Adrenal gland (tissue), 12 donors: Measurements from ENCODE around the gene DLGAP1. TPM values are rescaled to one million over a fixed set of nuclear protein-coding genes. Genes with fewer than 3 reads are reported as not detected.

ENCODE experiments used
- DNase-seq, 7 donors: peaks; one replicate each; pipeline ENCODE4 v3.0.0-alpha.2; 2019 to 2020
- H3K27ac ChIP-seq, 5 donors: fragments of 200-600 bp; sonication (generic) in 4 of 5; 1 replicate in 3 of 5; 2 replicates in 2 of 5; pipeline versions ENCODE4 v1.5.1 to v1.8.0; 2016 to 2020; ENCODE audit warnings: mild to moderate bottlenecking in 1 of 5
- H3K27me3 ChIP-seq: fragments of 200-600 bp; 2 replicates; pipeline ENCODE4 v1.8.0; 2021
- H3K36me3 ChIP-seq, 2 donors: fragments of 200-600 bp; replicated peaks in 1 of 2; 1 replicate in 1 of 2; 2 replicates in 1 of 2; pipeline versions ENCODE4 v1.5.1 to v1.8.0; 2018 to 2022
- H3K4me1 ChIP-seq, 2 donors: fragments of 200-600 bp; replicated peaks in 1 of 2; 1 replicate in 1 of 2; 2 replicates in 1 of 2; pipeline versions ENCODE4 v1.5.1 to v1.8.0; 2018 to 2021
- H3K4me3 ChIP-seq, 4 donors: fragments of 200-600 bp; sonication (generic) in 3 of 4; one replicate each; pipeline ENCODE4 v1.5.1; 2016 to 2018
- H3K9me3 ChIP-seq, 3 donors: fragments of 200-600 bp; sonication (generic) in 1 of 3; replicated peaks in 1 of 3; 1 replicate in 2 of 3; 2 replicates in 1 of 3; pipeline versions ENCODE4 v1.5.1 to v1.8.0; 2016 to 2021
- POLR2A ChIP-seq, 2 donors: fragments of 450-650 bp; IDR thresholded peaks; one replicate each; pipeline ENCODE4 v1.6.1; 2017; ENCODE audit warnings: antibody characterized with exemption in 2 of 2, mild to moderate bottlenecking in 2 of 2, moderate library complexity in 1 of 2
- WGBS, 4 donors: extraction: QIAGEN DNeasy Blood & Tissue Kit in 2 of 4; methylation state at CpG; one replicate each; pipeline versions ENCODE4 v1.1.5 to v1.1.7; 2013 to 2017; 5-methylcytosine and 5-hydroxymethylcytosine counted together
- intact Hi-C, 2 donors: fragments of 100-400 bp; cut with DNase I; formaldehyde crosslinking; loops; one replicate each; pipeline versions ENCODE4 v1.14.1 to v1.15.0; 2022 to 2023
- polyA plus RNA-seq, 3 donors: library from polyadenylated mRNA; stranded (reverse); fragments of 200-250 nt in 2 of 3; fragments of 350-450 nt in 1 of 3; fragmentation: Illumina TruSeq in 1 of 3; extraction: RNeasy Lipid Tissue Mini Kit (QIAGEN cat#74804) in 1 of 3; gene quantifications; one replicate each; pipeline ENCODE4 v1.2.3, GENCODE V29; 2013 to 2014
- total RNA-seq, 9 donors: library from RNA; depleted of rRNA in 4 of 9; stranded (reverse); fragments of >200 nt in 4 of 9; fragments of 120-200 nt in 1 of 9; fragmentation: NEBNext Ultra II Directional in 1 of 9; extraction: Animal tissue kit (Norgen Biotek cat#: 25700) in 1 of 9; gene quantifications; one replicate each; pipeline versions ENCODE4 v1.1.0 to v1.2.4, GENCODE V29; 2013 to 2023
- TF ChIP-seq, protein P1 (sequence below), 6 experiments: fragments of 450-650 bp in 4 of 6; fragments of 200-600 bp in 2 of 6; sonication (generic) in 1 of 6; IDR thresholded peaks; 1 replicate in 5 of 6; 2 replicates in 1 of 6; pipeline versions ENCODE4 v1.5.1 to v1.8.0; 2016 to 2021; ENCODE audit warnings: antibody characterized with exemption in 6 of 6, mild to moderate bottlenecking in 2 of 6, moderate library complexity in 1 of 6
- donor health status: healthy with polysubstance abuse.
- donor health status: Bipolar disorder and iron deficiency.
- donor health status: DM: yes; HTN: yes; CAD: no.
- donor health status: DM: no; HTN: no; CAD: no.
- donor health status: DM: no; HTN: no; CAD: no.
- donor health status: DM: yes; HTN: yes; CAD: no.

The DLGAP1 gene
- total and polyA plus RNA-seq, 12 donors, result 1.7 to 30.9 (median 12.9) TPM

- Histone ChIP-seq H3K4me1 (no peaks in the 10 kb centered on the region), H3K36me3 (no peaks in the 10 kb centered on the region), H3K9me3 (no peaks in the 10 kb centered on the region), H3K27ac (no peak overlapping the region), H3K27me3 (no peaks in the 10 kb centered on the region), H3K4me3 (no peak overlapping the region)
- intact Hi-C loops, result no loop called here
- WGBS, 4 donors, result 65 to 73% (median 70%) methylated on average over 4 of the region's 4 CpGs
- DNase-seq, result no peak
- no peak for TF ChIP-seq POLR2A (IDR thresholded peaks at IDR 0.05)
- TF ChIP-seq, protein P1, sequence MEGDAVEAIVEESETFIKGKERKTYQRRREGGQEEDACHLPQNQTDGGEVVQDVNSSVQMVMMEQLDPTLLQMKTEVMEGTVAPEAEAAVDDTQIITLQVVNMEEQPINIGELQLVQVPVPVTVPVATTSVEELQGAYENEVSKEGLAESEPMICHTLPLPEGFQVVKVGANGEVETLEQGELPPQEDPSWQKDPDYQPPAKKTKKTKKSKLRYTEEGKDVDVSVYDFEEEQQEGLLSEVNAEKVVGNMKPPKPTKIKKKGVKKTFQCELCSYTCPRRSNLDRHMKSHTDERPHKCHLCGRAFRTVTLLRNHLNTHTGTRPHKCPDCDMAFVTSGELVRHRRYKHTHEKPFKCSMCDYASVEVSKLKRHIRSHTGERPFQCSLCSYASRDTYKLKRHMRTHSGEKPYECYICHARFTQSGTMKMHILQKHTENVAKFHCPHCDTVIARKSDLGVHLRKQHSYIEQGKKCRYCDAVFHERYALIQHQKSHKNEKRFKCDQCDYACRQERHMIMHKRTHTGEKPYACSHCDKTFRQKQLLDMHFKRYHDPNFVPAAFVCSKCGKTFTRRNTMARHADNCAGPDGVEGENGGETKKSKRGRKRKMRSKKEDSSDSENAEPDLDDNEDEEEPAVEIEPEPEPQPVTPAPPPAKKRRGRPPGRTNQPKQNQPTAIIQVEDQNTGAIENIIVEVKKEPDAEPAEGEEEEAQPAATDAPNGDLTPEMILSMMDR (IDR thresholded peaks at IDR 0.05), result no peak
These were observed 297.8 kb downstream of the DLGAP1 start for GRCh38 chr18:4157352-4157751.

- no peaks in the 10 kb centered on the region for H3K36me3 ChIP-seq
- no peaks in the 10 kb centered on the region for H3K4me1 ChIP-seq
- WGBS, 4 donors, result 73 to 89% (median 79%) methylated on average over 1 of the region's 1 CpG
- no peaks in the 10 kb centered on the region for H3K9me3 ChIP-seq
- no peak overlapping the region for H3K27ac ChIP-seq
- TF ChIP-seq, protein P1 (IDR thresholded peaks at IDR 0.05), result no peak
- no peak for TF ChIP-seq POLR2A (IDR thresholded peaks at IDR 0.05)
- intact Hi-C loops, result no loop called here
- no peak overlapping the region for H3K4me3 ChIP-seq
- H3K27me3 ChIP-seq, result no peaks in the 10 kb centered on the region
- DNase-seq, result no peak
These were observed 308.3 kb downstream of the DLGAP1 start for GRCh38 chr18:4146797-4147196.

DNA sequence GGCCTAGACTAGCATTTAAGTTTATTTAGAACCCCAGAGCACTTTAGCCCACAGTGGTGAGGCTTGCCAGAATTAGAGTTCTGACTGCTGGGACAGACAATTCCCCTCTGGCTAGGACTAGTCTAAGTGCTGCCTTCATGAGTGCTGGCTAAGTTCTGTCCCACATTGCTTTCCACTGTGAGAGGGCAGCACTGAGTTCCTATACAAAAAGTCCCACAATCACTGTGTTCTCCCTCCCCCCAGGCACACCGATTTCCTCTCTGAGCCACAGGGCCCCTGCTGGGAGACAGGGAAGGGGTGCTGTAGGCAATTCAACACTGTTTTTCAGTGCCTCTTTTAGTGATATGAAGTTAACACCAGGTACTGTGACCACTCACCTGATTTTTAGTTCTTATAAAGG lies 310.9 kb downstream of the DLGAP1 start:
- H3K36me3 ChIP-seq, result no peaks in the 10 kb centered on the region
- H3K4me1 ChIP-seq, result no peaks in the 10 kb centered on the region
- no peak overlapping the region for H3K4me3 ChIP-seq
- H3K9me3 ChIP-seq, result no peaks in the 10 kb centered on the region
- intact Hi-C loops, result no loop called here
- H3K27me3 ChIP-seq, result no peaks in the 10 kb centered on the region
- no peak for TF ChIP-seq POLR2A (IDR thresholded peaks at IDR 0.05)
- TF ChIP-seq, protein P1 (IDR thresholded peaks at IDR 0.05), result no peak
- no peak overlapping the region for H3K27ac ChIP-seq
- WGBS, 4 donors, result 25 to 63% (median 42%) methylated on average over 1 of the region's 1 CpG
- DNase-seq, result no peak

DNA sequence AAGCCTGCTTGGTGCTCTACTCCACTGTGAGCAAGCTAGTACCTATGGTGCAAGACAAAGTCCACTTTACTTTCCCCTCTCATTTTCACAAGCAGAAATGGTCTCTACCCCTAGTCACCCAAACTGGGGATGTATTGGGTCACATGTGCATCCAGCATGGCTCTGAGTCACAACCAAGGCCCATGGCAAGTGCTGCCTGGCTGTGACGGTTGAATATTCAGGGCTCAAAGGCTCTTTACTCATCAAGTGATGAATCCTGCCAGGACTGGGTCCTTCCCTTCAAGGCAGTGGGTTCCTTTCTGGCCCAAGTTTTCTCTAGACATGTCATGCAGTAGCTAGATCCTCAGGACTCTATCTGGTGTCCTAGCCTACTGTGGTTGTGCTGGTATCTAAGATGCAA lies 311.5 kb downstream of the DLGAP1 start:
- intact Hi-C loops, result no loop called here
- 67 to 100% (median 83%) methylated on average over 1 of the region's 1 CpG; no CpG with 5 or more reads in 1 of the 4 donors for WGBS, 4 donors

More for the DNA sequence above, 311.5 kb downstream of the DLGAP1 start:
- Histone ChIP-seq H3K4me3 (no peak overlapping the region), H3K36me3 (no peaks in the 10 kb centered on the region), H3K9me3 (no peaks in the 10 kb centered on the region), H3K27ac (no peak overlapping the region), H3K4me1 (no peaks in the 10 kb centered on the region), H3K27me3 (no peaks in the 10 kb centered on the region)
- TF ChIP-seq POLR2A (IDR thresholded peaks at IDR 0.05), result no peak
- TF ChIP-seq, protein P1 (IDR thresholded peaks at IDR 0.05), result no peak
- no peak for DNase-seq
